Body of pancreas (tissue), 4 donors: ENCODE results near the gene GRIK3.

Experiments used
- POLR2A ChIP-seq, 3 donors: fragments of 450-650 bp; IDR thresholded peaks; one replicate each; pipeline ENCODE4 v1.6.1; 2016; ENCODE audit warnings: antibody characterized with exemption in 3 of 3, mild to moderate bottlenecking in 2 of 3
- TF ChIP-seq, protein P1 (sequence below), 7 experiments: fragments of 450-650 bp in 4 of 7; fragments of 200-600 bp in 3 of 7; sonication (generic) in 3 of 7; IDR thresholded peaks; one replicate each; pipeline ENCODE4 v1.5.1; 2016 to 2019; ENCODE audit warnings: antibody characterized with exemption in 7 of 7

DNA sequence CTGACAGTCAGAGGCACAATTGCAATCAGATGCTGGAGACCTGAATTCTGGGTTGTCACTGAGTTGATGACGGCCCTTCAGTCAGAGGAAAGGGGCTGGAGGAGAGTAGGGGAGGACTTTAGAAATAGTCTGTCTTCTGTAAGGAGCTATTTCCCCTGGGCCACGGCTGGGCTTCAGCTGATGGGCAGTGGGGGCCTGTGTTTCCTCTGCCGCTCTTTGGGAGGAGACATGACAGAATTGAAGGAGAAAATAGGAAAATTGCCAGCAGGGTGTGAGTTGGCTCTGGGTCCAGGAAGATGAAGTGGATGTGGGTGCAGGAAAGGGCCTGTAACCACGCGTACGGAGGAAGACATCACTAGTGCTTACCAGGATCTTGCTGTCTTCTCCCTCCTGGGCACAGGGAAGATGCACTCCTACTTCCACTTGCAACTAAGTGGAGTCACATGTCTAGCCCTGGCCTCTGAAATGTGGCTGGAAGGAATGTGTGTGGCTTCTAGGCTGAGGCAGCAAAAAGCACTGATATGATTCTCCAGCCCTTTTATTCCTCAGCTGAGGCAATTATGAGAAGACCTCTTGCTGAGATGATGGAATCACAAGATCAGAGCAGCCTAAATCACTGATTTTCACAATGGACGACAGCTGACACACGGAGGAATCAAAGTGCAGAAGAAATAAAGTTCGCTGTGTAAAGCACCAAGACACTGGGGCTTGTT lies 250.0 kb downstream of the GRIK3 start:
- TF ChIP-seq, protein P1, sequence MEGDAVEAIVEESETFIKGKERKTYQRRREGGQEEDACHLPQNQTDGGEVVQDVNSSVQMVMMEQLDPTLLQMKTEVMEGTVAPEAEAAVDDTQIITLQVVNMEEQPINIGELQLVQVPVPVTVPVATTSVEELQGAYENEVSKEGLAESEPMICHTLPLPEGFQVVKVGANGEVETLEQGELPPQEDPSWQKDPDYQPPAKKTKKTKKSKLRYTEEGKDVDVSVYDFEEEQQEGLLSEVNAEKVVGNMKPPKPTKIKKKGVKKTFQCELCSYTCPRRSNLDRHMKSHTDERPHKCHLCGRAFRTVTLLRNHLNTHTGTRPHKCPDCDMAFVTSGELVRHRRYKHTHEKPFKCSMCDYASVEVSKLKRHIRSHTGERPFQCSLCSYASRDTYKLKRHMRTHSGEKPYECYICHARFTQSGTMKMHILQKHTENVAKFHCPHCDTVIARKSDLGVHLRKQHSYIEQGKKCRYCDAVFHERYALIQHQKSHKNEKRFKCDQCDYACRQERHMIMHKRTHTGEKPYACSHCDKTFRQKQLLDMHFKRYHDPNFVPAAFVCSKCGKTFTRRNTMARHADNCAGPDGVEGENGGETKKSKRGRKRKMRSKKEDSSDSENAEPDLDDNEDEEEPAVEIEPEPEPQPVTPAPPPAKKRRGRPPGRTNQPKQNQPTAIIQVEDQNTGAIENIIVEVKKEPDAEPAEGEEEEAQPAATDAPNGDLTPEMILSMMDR (IDR thresholded peaks at IDR 0.05), result no peak
- no peak for TF ChIP-seq POLR2A (IDR thresholded peaks at IDR 0.05)
